Lower leg skin (tissue), 3 donors: ENCODE data around the gene COL4A6.

ENCODE experiments used
- CTCF ChIP-seq, 3 donors: fragments of 450-650 bp; IDR thresholded peaks; one replicate each; pipeline ENCODE4 v1.5.1; 2016; ENCODE audit warnings: antibody characterized with exemption in 3 of 3, mild to moderate bottlenecking in 3 of 3, moderate library complexity in 2 of 3
- POLR2A ChIP-seq, 2 donors: fragments of 450-650 bp; IDR thresholded peaks; one replicate each; pipeline ENCODE4 v1.6.1; 2016 to 2017; ENCODE audit warnings: antibody characterized with exemption in 2 of 2, mild to moderate bottlenecking in 1 of 2, moderate library complexity in 1 of 2

- TF ChIP-seq CTCF (IDR thresholded peaks at IDR 0.05) (no peak), POLR2A (IDR thresholded peaks at IDR 0.05) (no peak)
Observed at GRCh38 chrX:108464604-108465003, 26.4 kb upstream of the COL4A6 start.
